Mesenchymal stem cell (in vitro differentiated cells and primary cell): ENCODE measurements around the gene PCBD1.

Experiments used
- DNase-seq: peaks from one replicate; pipeline ENCODE4 v3.0.0-alpha.2; 2013
- H2AFZ ChIP-seq: one replicate; pipeline ENCODE4 v1.6.1; 2013; ENCODE audit warnings: low read depth, mild to moderate bottlenecking, control low read depth, inconsistent platforms, low read length, moderate library complexity
- H2AK5ac ChIP-seq: 2 replicates; pipeline ENCODE4 v1.6.1; 2013; ENCODE audit warnings: low read length, moderate library complexity, mild to moderate bottlenecking, inconsistent platforms; ENCODE audit not compliant: severe bottlenecking
- H2BK120ac ChIP-seq: one replicate; pipeline ENCODE4 v1.6.1; 2013; ENCODE audit warnings: low read depth, mild to moderate bottlenecking, inconsistent platforms, low read length, moderate library complexity
- H2BK12ac ChIP-seq, 2 experiments: one replicate each; pipeline ENCODE4 v1.6.1; 2013; ENCODE audit warnings: inconsistent platforms in 2 of 2, low read length in 2 of 2, mild to moderate bottlenecking in 2 of 2, moderate library complexity in 2 of 2, control low read depth in 1 of 2
- H2BK15ac ChIP-seq: one replicate; pipeline ENCODE4 v1.6.1; 2013; ENCODE audit warnings: mild to moderate bottlenecking, low read depth, inconsistent platforms; ENCODE audit not compliant: poor library complexity, severe bottlenecking
- H2BK5ac ChIP-seq: 2 replicates; pipeline ENCODE4 v1.6.1; 2013; ENCODE audit warnings: low read depth, mild to moderate bottlenecking, low read length, control low read depth, inconsistent platforms; ENCODE audit not compliant: poor library complexity, severe bottlenecking
- H3K14ac ChIP-seq, 2 experiments: one replicate each; pipeline ENCODE4 v1.6.1; 2013; ENCODE audit warnings: inconsistent platforms in 2 of 2, low read length in 2 of 2, control low read depth in 1 of 2, mild to moderate bottlenecking in 1 of 2, moderate library complexity in 1 of 2
- H3K18ac ChIP-seq, 2 experiments: one replicate each; pipeline ENCODE4 v1.6.1; 2013; ENCODE audit warnings: inconsistent platforms in 2 of 2, low read length in 2 of 2, control low read depth in 1 of 2, low read depth in 1 of 2, mild to moderate bottlenecking in 1 of 2
- H3K23ac ChIP-seq, 2 experiments: one replicate each; pipeline ENCODE4 v1.6.1; 2013; ENCODE audit warnings: inconsistent platforms in 2 of 2, low read length in 2 of 2, mild to moderate bottlenecking in 2 of 2, moderate library complexity in 2 of 2, control low read depth in 1 of 2
- H3K27ac ChIP-seq: 2 replicates; pipeline ENCODE4 v1.5.1; 2013; ENCODE audit warnings: mild to moderate bottlenecking, moderate library complexity, low read length, control low read depth, inconsistent platforms; ENCODE audit not compliant: poor library complexity, severe bottlenecking
- H3K27me3 ChIP-seq, 2 experiments: 2 replicates each; pipeline versions ENCODE4 v1.6.1 to v1.7.0; 2013; ENCODE audit warnings: low read length in 2 of 2, mild to moderate bottlenecking in 2 of 2, moderate library complexity in 2 of 2, control low read depth in 1 of 2, inconsistent platforms in 1 of 2; ENCODE audit not compliant: control insufficient read depth in 1 of 2, insufficient read depth in 1 of 2
- H3K36me3 ChIP-seq, 2 experiments: 2 replicates each; pipeline versions ENCODE4 v1.6.1 to v1.7.0; 2013; ENCODE audit warnings: low read length in 2 of 2, control low read depth in 1 of 2, inconsistent platforms in 1 of 2, low read depth in 1 of 2, mild to moderate bottlenecking in 1 of 2; ENCODE audit not compliant: insufficient read depth in 2 of 2, control insufficient read depth in 1 of 2
- H3K4ac ChIP-seq, 2 experiments: one replicate each; pipeline ENCODE4 v1.6.1; 2013; ENCODE audit warnings: inconsistent platforms in 2 of 2, low read length in 2 of 2, mild to moderate bottlenecking in 2 of 2, moderate library complexity in 2 of 2, control low read depth in 1 of 2, low read depth in 1 of 2
- H3K4me1 ChIP-seq: 2 replicates; pipeline ENCODE4 v1.6.1; 2013; ENCODE audit warnings: low read depth, low read length, control low read depth; ENCODE audit not compliant: control insufficient read depth, insufficient read depth
- H3K4me2 ChIP-seq: 2 replicates; pipeline ENCODE4 v1.6.1; 2013; ENCODE audit warnings: low read length, mild to moderate bottlenecking, inconsistent platforms; ENCODE audit not compliant: poor library complexity, severe bottlenecking
- H3K4me3 ChIP-seq, 2 experiments: 2 replicates each; pipeline versions ENCODE4 v1.5.1 to v1.7.0; 2013; ENCODE audit warnings: low read length in 2 of 2, mild to moderate bottlenecking in 2 of 2, control low read depth in 1 of 2, low read depth in 1 of 2; ENCODE audit not compliant: insufficient read depth in 1 of 2
- H3K79me1 ChIP-seq: replicated peaks from 2 replicates; pipeline ENCODE4 v1.6.1; 2013; ENCODE audit warnings: mild to moderate bottlenecking, control low read depth, low read length, inconsistent platforms; ENCODE audit not compliant: poor library complexity, severe bottlenecking
- H3K9ac ChIP-seq: 2 replicates; pipeline ENCODE4 v1.7.0; 2013; ENCODE audit warnings: mild to moderate bottlenecking, low read length, moderate library complexity
- H3K9me3 ChIP-seq: 2 replicates; pipeline ENCODE4 v1.7.0; 2013; ENCODE audit warnings: mild to moderate bottlenecking, low read length; ENCODE audit not compliant: control insufficient read depth
- H4K8ac ChIP-seq: one replicate; pipeline ENCODE4 v1.6.1; 2013; ENCODE audit warnings: inconsistent platforms, mild to moderate bottlenecking, low read length, moderate library complexity
- H4K91ac ChIP-seq: one replicate; pipeline ENCODE4 v1.6.1; 2013; ENCODE audit warnings: mild to moderate bottlenecking, low read length, inconsistent platforms
- WGBS: methylation state at CpG from one replicate; pipeline ENCODE4 v1.1.7; 2013; ENCODE audit warnings: mixed read lengths; 5-methylcytosine and 5-hydroxymethylcytosine counted together

PCBD1 gene

GRCh38 chr10:70907637-70908405 is 19.5 kb upstream of the PCBD1 start:
- Histone ChIP-seq H3K4ac (no peak overlapping the region), H3K27me3 (peaks cover 68 to 93% of the 10 kb centered on the region in 2 experiments), H2BK120ac (no peak overlapping the region), H3K9me3 (no peaks in the 10 kb centered on the region), H3K23ac (no peak overlapping the region), H4K8ac (no peak overlapping the region), H3K9ac (no peak overlapping the region), H3K4me3 (no peak overlapping the region), H3K4me1 (peaks cover 2% of the 10 kb centered on the region), H2BK5ac (no peak overlapping the region), H2AK5ac (no peak overlapping the region), H3K18ac (no peak overlapping the region), H3K27ac (no peak overlapping the region), H3K14ac (no peak overlapping the region), H3K79me1 (no peaks in the 10 kb centered on the region), H3K4me2 (no peak overlapping the region), H2BK15ac (no peak overlapping the region), H2AFZ (no peak overlapping the region), H4K91ac (no peak overlapping the region), H3K36me3 (no peaks in the 10 kb centered on the region), H2BK12ac (no peak overlapping the region)
- 71% methylated on average over 8 of the region's 16 CpGs for WGBS
- no peak for DNase-seq

DNA sequence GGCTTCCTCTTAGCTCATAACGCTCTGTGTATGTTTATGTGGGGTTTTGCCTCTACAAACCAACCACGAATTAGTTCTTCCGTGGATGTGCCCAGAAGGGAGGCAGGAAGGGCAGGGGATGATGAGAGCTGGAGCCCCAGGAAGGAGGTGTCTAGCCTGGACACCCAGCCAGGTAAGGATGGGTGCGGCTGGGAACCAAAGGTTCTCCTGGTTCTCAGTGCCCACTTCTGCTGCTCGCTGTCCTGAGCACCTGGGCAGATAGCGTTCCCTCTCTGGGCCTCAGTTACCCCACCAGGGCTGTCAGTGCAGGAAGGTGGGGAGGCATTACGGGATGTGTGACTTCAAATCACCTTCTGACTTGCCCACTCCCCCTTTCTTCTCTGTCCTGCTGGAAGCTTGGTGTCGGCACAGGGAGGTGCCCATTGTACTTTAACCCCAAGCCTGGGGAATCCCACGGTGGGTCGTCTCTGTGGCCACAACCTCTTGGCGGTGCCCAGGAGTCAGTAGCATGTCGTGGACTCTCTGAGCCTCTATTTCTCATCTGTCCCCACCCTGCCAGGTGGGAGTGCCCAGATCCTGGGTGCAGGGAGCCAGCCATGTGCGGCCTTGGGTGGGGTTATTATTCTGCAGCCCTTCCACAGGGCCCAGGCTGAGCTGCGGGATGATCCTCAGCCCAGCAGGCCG is 18.7 kb upstream of the PCBD1 start:
- 82% methylated on average over 14 of the region's 15 CpGs for WGBS
- no peak overlapping the region for H2AFZ ChIP-seq

DNA sequence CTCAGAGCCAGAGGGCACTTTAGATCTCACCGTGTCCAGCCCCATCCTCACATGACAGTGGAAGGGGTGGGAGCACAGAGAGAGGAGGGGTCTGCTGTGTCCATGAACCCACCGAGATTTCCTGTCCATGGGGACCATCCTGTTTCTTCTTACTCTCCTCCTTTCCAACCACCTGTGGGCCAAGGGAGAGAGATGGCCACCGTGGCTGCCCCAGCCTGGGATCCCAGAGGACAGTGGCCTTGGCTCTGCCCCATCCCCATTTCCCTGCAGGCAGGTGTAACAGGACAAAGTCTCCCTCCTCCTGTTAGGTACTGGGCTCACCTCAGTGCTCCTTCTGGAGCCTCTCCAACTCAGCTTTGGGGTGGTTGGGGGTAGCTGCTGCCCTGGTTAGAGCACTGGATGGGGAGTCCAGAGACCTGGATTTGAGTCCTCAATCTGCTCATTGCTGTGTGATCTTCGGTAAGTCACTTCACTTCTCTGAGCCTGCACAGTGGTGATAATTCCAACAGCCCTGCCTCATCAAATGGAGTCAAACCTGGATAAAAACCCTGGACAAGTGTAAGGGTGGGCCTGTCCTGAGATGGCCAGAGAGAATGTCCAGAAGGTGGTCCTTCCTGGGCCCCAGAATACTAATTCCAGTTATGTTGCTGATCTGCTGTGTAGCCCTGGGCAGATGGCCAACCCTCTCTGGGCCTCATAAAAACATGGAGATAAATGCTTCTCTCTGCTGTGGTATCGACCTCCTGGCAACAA is 17.8 kb upstream of the PCBD1 start:
- Histone ChIP-seq H3K9me3 (no peaks in the 10 kb centered on the region), H3K4me3 (no peak overlapping the region), H3K36me3 (no peaks in the 10 kb centered on the region), H3K4me2 (no peak overlapping the region), H2AFZ (no peak overlapping the region), H4K8ac (no peak overlapping the region), H3K27me3 (peaks cover 64 to 87% of the 10 kb centered on the region in 2 experiments), H3K79me1 (no peaks in the 10 kb centered on the region), H2AK5ac (no peak overlapping the region), H2BK120ac (no peak overlapping the region), H2BK15ac (no peak overlapping the region), H3K9ac (no peak overlapping the region), H2BK5ac (no peak overlapping the region), H2BK12ac (no peak overlapping the region), H3K4me1 (peaks cover 2% of the 10 kb centered on the region), H3K23ac (no peak overlapping the region), H4K91ac (no peak overlapping the region), H3K4ac (no peak overlapping the region), H3K27ac (no peak overlapping the region), H3K18ac (no peak overlapping the region), H3K14ac (no peak overlapping the region)
- WGBS: 56% methylated on average over 4 of the region's 5 CpGs
- no peak for DNase-seq

More for the DNA sequence above, 18.7 kb upstream of the PCBD1 start:
- Histone ChIP-seq H4K8ac (no peak overlapping the region), H2AK5ac (no peak overlapping the region), H2BK120ac (no peak overlapping the region), H3K4me2 (no peak overlapping the region), H3K9ac (no peak overlapping the region), H2BK12ac (no peak overlapping the region), H3K27me3 (peaks cover 64 to 91% of the 10 kb centered on the region in 2 experiments), H3K4me3 (no peak overlapping the region), H3K23ac (no peak overlapping the region), H3K27ac (no peak overlapping the region), H3K18ac (no peak overlapping the region), H3K4me1 (peaks cover 2% of the 10 kb centered on the region), H2BK15ac (no peak overlapping the region), H3K9me3 (no peaks in the 10 kb centered on the region), H4K91ac (no peak overlapping the region), H3K79me1 (no peaks in the 10 kb centered on the region), H3K4ac (no peak overlapping the region), H3K36me3 (no peaks in the 10 kb centered on the region), H3K14ac (no peak overlapping the region), H2BK5ac (no peak overlapping the region)
- DNase-seq: no peak
